H1 (cell line): ENCODE results near the gene CBLN3. TPM values are rescaled to one million over a fixed set of nuclear protein-coding genes. Genes with fewer than 3 reads are reported as not detected.

Source experiments
- BACH1 ChIP-seq: IDR thresholded peaks from 2 replicates; pipeline ENCODE4 v1.6.1; 2012; ENCODE audit warnings: low read length, improper control_type of control experiment
- CEBPB ChIP-seq: IDR thresholded peaks from 2 replicates; pipeline ENCODE4 v1.6.1; 2012; ENCODE audit warnings: low read depth, low read length
- JUND ChIP-seq: IDR thresholded peaks from 2 replicates; pipeline ENCODE4 v1.6.1; 2011; ENCODE audit warnings: mild to moderate bottlenecking, improper control_type of control experiment, low read length
- KDM4A ChIP-seq: IDR thresholded peaks from one replicate; pipeline ENCODE4 v1.7.1; 2012; ENCODE audit warnings: low read depth, mild to moderate bottlenecking, moderate library complexity, low read length, inconsistent platforms; ENCODE audit not compliant: severe bottlenecking
- MAFK ChIP-seq: IDR thresholded peaks from 2 replicates; pipeline ENCODE4 v1.6.1; 2012; ENCODE audit warnings: low read depth, mild to moderate bottlenecking, improper control_type of control experiment, low read length
- PHF8 ChIP-seq: fragments of 200-600 bp; sonication (generic); conservative IDR thresholded peaks from 2 replicates; pipeline ENCODE4 v1.7.1; 2012; ENCODE audit warnings: low read depth, mild to moderate bottlenecking, inconsistent platforms, low read length, moderate library complexity
- POU5F1 ChIP-seq: IDR thresholded peaks from 2 replicates; pipeline ENCODE4 v1.6.1; 2011; ENCODE audit warnings: low read depth, mild to moderate bottlenecking, low read length, moderate library complexity
- RXRA ChIP-seq: IDR thresholded peaks from 2 replicates; pipeline ENCODE4 v1.6.1; 2011; ENCODE audit warnings: low read depth, mild to moderate bottlenecking, low read length, moderate library complexity; ENCODE audit not compliant: insufficient read depth
- SIRT6 ChIP-seq: IDR thresholded peaks from one replicate; pipeline ENCODE4 v1.7.1; 2012; ENCODE audit warnings: low read length, inconsistent platforms
- TAF1 ChIP-seq: IDR thresholded peaks from 2 replicates; pipeline ENCODE4 v1.6.1; 2011; ENCODE audit warnings: mild to moderate bottlenecking, low read depth, low read length
- polyA plus RNA-seq, 7 experiments: library from polyadenylated mRNA; depleted of rRNA in 3 of 7; stranded (reverse) in 5 of 7; unstranded in 2 of 7; fragments of >200 nt in 5 of 7; fragments of 200-250 nt in 2 of 7; gene quantifications; 1 replicate in 5 of 7; 2 replicates in 1 of 7; 4 replicates in 1 of 7; pipeline versions ENCODE4 v1.2.1 to v1.2.3, GENCODE V29; 2011 to 2013; ENCODE audit warnings: missing spikeins in 2 of 7, mixed read lengths in 2 of 7
- total RNA-seq: library from RNA; stranded (reverse); fragmentation: NEBNext Ultra II Directional; extraction: Animal tissue kit (Norgen Biotek cat#: 25700); gene quantifications from 2 replicates; pipeline ENCODE4 v1.2.1, GENCODE V29; 2021
- TF ChIP-seq, protein P1 (sequence below): fragments of 300-600 bp; sonication (generic); IDR thresholded peaks from 2 replicates; pipeline ENCODE4 v1.7.1; 2012; ENCODE audit warnings: low read length, moderate library complexity, mild to moderate bottlenecking, inconsistent platforms; ENCODE audit not compliant: insufficient replicate concordance

CBLN3 gene
- total and polyA plus RNA-seq, 2 of the 8 experiments (the other 6 are each of a cell fraction or from before 2014, with no cell fraction given): 0.54 to 1.00 TPM

DNA sequence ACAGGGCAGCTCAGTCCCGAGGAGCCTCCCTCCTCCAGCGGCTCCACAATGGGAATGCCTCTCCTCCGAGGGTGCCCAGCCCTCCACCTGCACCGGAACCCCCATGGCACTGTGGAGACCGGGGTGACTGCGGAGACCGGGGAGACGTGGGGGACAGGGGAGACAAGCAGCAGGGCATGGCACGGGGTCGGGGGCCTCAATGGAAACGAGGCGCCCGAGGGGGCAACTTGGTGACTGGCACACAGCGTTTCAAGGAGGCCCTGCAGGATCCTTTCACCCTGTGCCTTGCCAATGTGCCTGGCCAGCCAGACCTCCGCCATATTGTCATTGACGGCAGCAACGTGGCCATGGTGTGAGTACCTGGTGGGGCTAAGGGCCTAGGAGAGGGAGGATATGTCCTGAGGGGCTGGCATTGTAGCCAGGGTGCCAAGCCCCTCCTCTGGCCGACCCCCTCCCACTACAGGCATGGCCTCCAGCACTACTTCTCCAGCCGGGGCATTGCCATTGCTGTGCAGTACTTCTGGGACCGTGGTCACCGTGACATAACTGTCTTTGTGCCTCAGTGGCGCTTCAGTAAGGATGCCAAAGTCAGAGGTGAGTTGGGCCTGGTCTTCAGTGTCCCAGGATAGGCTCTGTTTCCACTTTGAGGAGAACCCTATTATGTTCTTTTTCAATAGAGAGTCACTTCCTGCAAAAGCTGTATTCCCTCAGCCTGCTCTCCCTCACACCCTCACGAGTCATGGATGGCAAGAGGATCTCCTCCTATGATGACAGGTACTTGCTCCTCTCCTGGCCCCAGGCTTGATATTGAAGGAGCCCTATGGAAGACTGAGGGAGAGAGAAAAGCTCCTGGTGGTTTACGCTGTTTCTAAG, 3.0 kb upstream of the CBLN3 start (continued):
- TF ChIP-seq, protein P1, sequence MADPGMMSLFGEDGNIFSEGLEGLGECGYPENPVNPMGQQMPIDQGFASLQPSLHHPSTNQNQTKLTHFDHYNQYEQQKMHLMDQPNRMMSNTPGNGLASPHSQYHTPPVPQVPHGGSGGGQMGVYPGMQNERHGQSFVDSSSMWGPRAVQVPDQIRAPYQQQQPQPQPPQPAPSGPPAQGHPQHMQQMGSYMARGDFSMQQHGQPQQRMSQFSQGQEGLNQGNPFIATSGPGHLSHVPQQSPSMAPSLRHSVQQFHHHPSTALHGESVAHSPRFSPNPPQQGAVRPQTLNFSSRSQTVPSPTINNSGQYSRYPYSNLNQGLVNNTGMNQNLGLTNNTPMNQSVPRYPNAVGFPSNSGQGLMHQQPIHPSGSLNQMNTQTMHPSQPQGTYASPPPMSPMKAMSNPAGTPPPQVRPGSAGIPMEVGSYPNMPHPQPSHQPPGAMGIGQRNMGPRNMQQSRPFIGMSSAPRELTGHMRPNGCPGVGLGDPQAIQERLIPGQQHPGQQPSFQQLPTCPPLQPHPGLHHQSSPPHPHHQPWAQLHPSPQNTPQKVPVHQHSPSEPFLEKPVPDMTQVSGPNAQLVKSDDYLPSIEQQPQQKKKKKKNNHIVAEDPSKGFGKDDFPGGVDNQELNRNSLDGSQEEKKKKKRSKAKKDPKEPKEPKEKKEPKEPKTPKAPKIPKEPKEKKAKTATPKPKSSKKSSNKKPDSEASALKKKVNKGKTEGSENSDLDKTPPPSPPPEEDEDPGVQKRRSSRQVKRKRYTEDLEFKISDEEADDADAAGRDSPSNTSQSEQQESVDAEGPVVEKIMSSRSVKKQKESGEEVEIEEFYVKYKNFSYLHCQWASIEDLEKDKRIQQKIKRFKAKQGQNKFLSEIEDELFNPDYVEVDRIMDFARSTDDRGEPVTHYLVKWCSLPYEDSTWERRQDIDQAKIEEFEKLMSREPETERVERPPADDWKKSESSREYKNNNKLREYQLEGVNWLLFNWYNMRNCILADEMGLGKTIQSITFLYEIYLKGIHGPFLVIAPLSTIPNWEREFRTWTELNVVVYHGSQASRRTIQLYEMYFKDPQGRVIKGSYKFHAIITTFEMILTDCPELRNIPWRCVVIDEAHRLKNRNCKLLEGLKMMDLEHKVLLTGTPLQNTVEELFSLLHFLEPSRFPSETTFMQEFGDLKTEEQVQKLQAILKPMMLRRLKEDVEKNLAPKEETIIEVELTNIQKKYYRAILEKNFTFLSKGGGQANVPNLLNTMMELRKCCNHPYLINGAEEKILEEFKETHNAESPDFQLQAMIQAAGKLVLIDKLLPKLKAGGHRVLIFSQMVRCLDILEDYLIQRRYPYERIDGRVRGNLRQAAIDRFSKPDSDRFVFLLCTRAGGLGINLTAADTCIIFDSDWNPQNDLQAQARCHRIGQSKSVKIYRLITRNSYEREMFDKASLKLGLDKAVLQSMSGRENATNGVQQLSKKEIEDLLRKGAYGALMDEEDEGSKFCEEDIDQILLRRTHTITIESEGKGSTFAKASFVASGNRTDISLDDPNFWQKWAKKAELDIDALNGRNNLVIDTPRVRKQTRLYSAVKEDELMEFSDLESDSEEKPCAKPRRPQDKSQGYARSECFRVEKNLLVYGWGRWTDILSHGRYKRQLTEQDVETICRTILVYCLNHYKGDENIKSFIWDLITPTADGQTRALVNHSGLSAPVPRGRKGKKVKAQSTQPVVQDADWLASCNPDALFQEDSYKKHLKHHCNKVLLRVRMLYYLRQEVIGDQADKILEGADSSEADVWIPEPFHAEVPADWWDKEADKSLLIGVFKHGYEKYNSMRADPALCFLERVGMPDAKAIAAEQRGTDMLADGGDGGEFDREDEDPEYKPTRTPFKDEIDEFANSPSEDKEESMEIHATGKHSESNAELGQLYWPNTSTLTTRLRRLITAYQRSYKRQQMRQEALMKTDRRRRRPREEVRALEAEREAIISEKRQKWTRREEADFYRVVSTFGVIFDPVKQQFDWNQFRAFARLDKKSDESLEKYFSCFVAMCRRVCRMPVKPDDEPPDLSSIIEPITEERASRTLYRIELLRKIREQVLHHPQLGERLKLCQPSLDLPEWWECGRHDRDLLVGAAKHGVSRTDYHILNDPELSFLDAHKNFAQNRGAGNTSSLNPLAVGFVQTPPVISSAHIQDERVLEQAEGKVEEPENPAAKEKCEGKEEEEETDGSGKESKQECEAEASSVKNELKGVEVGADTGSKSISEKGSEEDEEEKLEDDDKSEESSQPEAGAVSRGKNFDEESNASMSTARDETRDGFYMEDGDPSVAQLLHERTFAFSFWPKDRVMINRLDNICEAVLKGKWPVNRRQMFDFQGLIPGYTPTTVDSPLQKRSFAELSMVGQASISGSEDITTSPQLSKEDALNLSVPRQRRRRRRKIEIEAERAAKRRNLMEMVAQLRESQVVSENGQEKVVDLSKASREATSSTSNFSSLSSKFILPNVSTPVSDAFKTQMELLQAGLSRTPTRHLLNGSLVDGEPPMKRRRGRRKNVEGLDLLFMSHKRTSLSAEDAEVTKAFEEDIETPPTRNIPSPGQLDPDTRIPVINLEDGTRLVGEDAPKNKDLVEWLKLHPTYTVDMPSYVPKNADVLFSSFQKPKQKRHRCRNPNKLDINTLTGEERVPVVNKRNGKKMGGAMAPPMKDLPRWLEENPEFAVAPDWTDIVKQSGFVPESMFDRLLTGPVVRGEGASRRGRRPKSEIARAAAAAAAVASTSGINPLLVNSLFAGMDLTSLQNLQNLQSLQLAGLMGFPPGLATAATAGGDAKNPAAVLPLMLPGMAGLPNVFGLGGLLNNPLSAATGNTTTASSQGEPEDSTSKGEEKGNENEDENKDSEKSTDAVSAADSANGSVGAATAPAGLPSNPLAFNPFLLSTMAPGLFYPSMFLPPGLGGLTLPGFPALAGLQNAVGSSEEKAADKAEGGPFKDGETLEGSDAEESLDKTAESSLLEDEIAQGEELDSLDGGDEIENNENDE: no peak
- TF ChIP-seq TAF1 (no peak), JUND (no peak), SIRT6 (no peak), MAFK (no peak), PHF8 (no peak), CEBPB (no peak), BACH1 (no peak), RXRA (no peak), POU5F1 (no peak), KDM4A (no peak)
